MCF 10A (cell line): Measurements from ENCODE around the gene LRBA. TPM values are rescaled to one million over a fixed set of nuclear protein-coding genes. Genes with fewer than 3 reads are reported as not detected.
"Not testable (repeated sequence)": the region's sequence is repeated elsewhere in the genome, so short reads cannot be mapped to it uniquely, and the experiment has no call there.

Experiments
- BruUV-seq: library from RNA; stranded (reverse); fragments of 400-500 nt; replicated peaks from 2 replicates; lab custom pipeline; 2021; lab: Mats Ljungman, UMichigan
- CTCF ChIA-PET: fragments of 300-600 bp; sonication (Branson Sonifier 250); formaldehyde crosslinking; extraction: SDS; loops from one replicate; lab custom pipeline; 2021; ENCODE audit warnings: antibody characterized with exemption, inconsistent platforms; lab: Yijun Ruan, JAX
- POLR2A ChIA-PET: fragments of 300-600, 350-650 bp; sonication (Branson Sonifier 250); formaldehyde crosslinking; extraction: SDS; loops from one replicate; lab custom pipeline; 2020; ENCODE audit warnings: antibody characterized with exemption, inconsistent platforms; lab: Yijun Ruan, JAX
- DNase-seq: peaks from one replicate; pipeline ENCODE4 v3.0.0-alpha.2; 2018; ENCODE audit not compliant: unreplicated experiment
- H3K27ac Mint-ChIP-seq: one replicate; pipeline ENCODE4 v1.8.0; 2022; ENCODE audit warnings: mild to moderate bottlenecking, low read depth, mixed read lengths; ENCODE audit not compliant: unreplicated experiment
- H3K27me3 Mint-ChIP-seq: one replicate; pipeline ENCODE4 v1.8.0; 2022; ENCODE audit warnings: mixed read lengths; ENCODE audit not compliant: insufficient read depth, unreplicated experiment
- H3K36me3 Mint-ChIP-seq: one replicate; pipeline ENCODE4 v1.8.0; 2022; ENCODE audit warnings: mild to moderate bottlenecking, moderate library complexity, mixed read lengths; ENCODE audit not compliant: insufficient read depth, unreplicated experiment
- H3K4me1 Mint-ChIP-seq: one replicate; pipeline ENCODE4 v1.8.0; 2022; ENCODE audit warnings: mixed read lengths; ENCODE audit not compliant: insufficient read depth, unreplicated experiment
- H3K4me3 Mint-ChIP-seq: one replicate; pipeline ENCODE4 v1.8.0; 2022; ENCODE audit warnings: mild to moderate bottlenecking, moderate library complexity, mixed read lengths; ENCODE audit not compliant: unreplicated experiment
- H3K9me3 Mint-ChIP-seq: one replicate; pipeline ENCODE4 v1.8.0; 2022; ENCODE audit warnings: mixed read lengths; ENCODE audit not compliant: unreplicated experiment
- CTCF ChIP-seq: fragments of 200-600 bp; IDR thresholded peaks from one replicate; pipeline ENCODE4 v1.8.0; 2022; ENCODE audit warnings: antibody characterized with exemption, mild to moderate bottlenecking; ENCODE audit not compliant: unreplicated experiment
- intact Hi-C: fragments of 100-400 bp; cut with micrococcal nuclease; formaldehyde crosslinking; loops from 2 replicates; pipeline ENCODE4 v1.14.1; 2022
- total RNA-seq: library from RNA; stranded (reverse); gene quantifications from 2 replicates; pipeline ENCODE4 v1.2.3, GENCODE V29; 2022

Gene LRBA
- total RNA-seq, 1 experiment from 2014 or later: 64.5 TPM

DNA sequence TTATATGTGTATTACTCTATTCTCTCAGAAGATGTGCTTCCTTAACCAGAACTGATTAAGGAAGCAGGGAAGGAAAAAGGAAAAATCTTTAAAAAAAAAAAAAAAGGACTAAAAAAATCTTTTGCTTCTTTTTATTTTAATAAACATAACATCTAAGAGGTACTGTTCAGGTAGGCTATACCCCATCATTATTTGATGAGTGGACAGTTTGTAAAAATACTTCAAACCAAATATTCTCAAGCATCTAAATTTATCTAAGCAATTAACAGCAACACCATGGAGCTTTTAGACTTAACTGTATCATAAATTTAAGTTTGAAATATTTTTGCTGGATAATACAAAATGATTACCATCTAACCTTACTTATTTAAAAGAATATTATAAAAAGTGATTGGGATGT, 264.3 kb downstream of the LRBA start:
- CTCF ChIA-PET: no interaction called here
- BruUV-seq: no TSS peak
- peaks cover 7% of the 10 kb centered on the region for H3K4me1 Mint-ChIP-seq
- H3K27ac Mint-ChIP-seq: no peak overlapping the region
- no peak for DNase-seq
- intact Hi-C loops: no loop called here
- H3K27me3 Mint-ChIP-seq: no peaks in the 10 kb centered on the region
- no peaks in the 10 kb centered on the region for H3K9me3 Mint-ChIP-seq
- H3K4me3 Mint-ChIP-seq: no peak overlapping the region
- POLR2A ChIA-PET: interaction anchor here (0.7 to 1.1 kb wide), 2 partner anchors 52 to 272 kb away, joined by 3 to 4 read pairs; no protein-coding TSS in a partner anchor
- H3K36me3 Mint-ChIP-seq: peaks cover 6% of the 10 kb centered on the region
- no peak for TF ChIP-seq CTCF

DNA sequence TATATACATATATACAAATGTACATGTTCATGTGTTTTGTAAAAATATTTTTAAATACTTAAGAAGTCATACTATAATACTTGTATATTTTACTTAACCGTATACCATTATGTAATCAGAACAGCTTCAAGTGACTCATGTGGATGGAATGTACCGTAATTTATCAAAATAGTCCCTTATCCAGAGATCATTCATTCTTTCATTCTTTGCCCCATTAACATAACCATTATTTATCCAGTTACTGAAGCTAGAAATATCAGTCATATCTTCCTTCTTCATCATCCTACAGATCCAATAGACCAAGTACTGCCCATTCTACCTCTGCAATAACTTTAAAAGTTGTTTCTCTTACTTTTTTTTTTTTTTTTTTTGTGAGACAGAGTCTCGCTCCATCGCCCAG, 268.9 kb downstream of the LRBA start:
- Mint-ChIP-seq H3K36me3 (peaks cover 12% of the 10 kb centered on the region), H3K4me3 (no peak overlapping the region), H3K9me3 (no peaks in the 10 kb centered on the region), H3K27me3 (no peaks in the 10 kb centered on the region), H3K4me1 (peaks cover 27% of the 10 kb centered on the region), H3K27ac (no peak overlapping the region)
- intact Hi-C loops: no loop called here
- peak; percentile 42 for DNase-seq
- CTCF ChIA-PET: interaction anchor here (0.9 to 1.0 kb wide), 2 partner anchors 305 to 529 kb away, joined by 3 to 4 read pairs; no protein-coding TSS in a partner anchor
- POLR2A ChIA-PET: interaction anchor here (1.5 to 1.7 kb wide), 2 partner anchors 12 to 23 kb away, joined by 3 to 5 read pairs; no protein-coding TSS in a partner anchor
- no peak for TF ChIP-seq CTCF
- no TSS peak for BruUV-seq

DNA sequence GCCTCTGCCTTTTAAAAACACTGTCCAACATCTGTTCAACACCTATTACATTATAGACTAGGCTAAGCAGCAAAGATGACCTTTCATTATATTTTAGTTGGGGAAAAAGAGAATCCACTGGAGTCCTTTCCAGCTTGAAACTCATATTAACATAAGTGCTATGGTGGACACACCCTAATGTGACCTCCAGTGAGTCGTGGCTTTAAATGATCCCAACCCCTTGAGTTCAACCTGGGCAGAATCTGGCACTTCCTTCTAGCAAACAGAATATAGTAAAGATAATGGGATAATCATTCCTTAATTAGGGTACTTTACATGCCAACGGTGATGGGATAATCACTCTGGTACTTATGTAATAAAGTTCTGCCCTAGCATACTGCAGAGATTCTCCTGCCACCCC, 270.5 kb downstream of the LRBA start:
- no peak for DNase-seq
- ChIA-PET POLR2A (interaction anchor here (1.0 kb wide), 1 partner anchor 9 kb away, joined by 3 read pairs; no protein-coding TSS in a partner anchor), CTCF (no interaction called here)
- Mint-ChIP-seq H3K27me3 (no peaks in the 10 kb centered on the region), H3K36me3 (peaks cover 12% of the 10 kb centered on the region), H3K9me3 (no peaks in the 10 kb centered on the region), H3K27ac (peak overlapping the region; percentile 87), H3K4me3 (no peak overlapping the region), H3K4me1 (peaks cover 27% of the 10 kb centered on the region)
- BruUV-seq: no TSS peak
- intact Hi-C loops: no loop called here
- no peak for TF ChIP-seq CTCF

- no peak for DNase-seq
- TF ChIP-seq CTCF: no peak
- Mint-ChIP-seq H3K4me3 (no peak overlapping the region), H3K27ac (peak overlapping the region; percentile 87), H3K27me3 (no peaks in the 10 kb centered on the region), H3K4me1 (peaks cover 27% of the 10 kb centered on the region), H3K36me3 (peaks cover 12% of the 10 kb centered on the region), H3K9me3 (no peaks in the 10 kb centered on the region)
- CTCF ChIA-PET: interaction anchor here (1.7 kb wide), 1 partner anchor 21 kb away, joined by 5 read pairs; no protein-coding TSS in a partner anchor
- intact Hi-C loops: no loop called here
- POLR2A ChIA-PET: interaction anchor here (1.0 to 1.3 kb wide), 3 partner anchors 8 to 21 kb away, joined by 3 to 6 read pairs (median 4); no protein-coding TSS in a partner anchor
- BruUV-seq: no TSS peak
Observed at GRCh38 chr4:150743564-150744342, 271.3 kb downstream of the LRBA start.

GRCh38 chr4:150742930-150743329, 272.2 kb downstream of the LRBA start:
- BruUV-seq, H3K27me3 Mint-ChIP-seq, H3K36me3 Mint-ChIP-seq, intact Hi-C loops, H3K4me3 Mint-ChIP-seq, H3K9me3 Mint-ChIP-seq: not testable (repeated sequence)
- H3K27ac Mint-ChIP-seq: peak overlapping the region; percentile 87
- DNase-seq: peak; percentile 43
- CTCF ChIA-PET: interaction anchor here (1.7 kb wide), 1 partner anchor 20 kb away, joined by 5 read pairs; no protein-coding TSS in a partner anchor
- peaks cover 27% of the 10 kb centered on the region for H3K4me1 Mint-ChIP-seq
- POLR2A ChIA-PET: interaction anchor here (1.0 to 1.5 kb wide), 3 partner anchors 9 to 23 kb away, joined by 3 to 6 read pairs (median 3); no protein-coding TSS in a partner anchor
